ENCODE measurements around the gene RAB3IL1. TPM values are rescaled to one million over a fixed set of nuclear protein-coding genes. Genes with fewer than 3 reads are reported as not detected.

The RAB3IL1 gene
- total RNA-seq, 4 donors from 2014 or later, result 6.5 to 27.7 (median 15.2) TPM

DNA sequence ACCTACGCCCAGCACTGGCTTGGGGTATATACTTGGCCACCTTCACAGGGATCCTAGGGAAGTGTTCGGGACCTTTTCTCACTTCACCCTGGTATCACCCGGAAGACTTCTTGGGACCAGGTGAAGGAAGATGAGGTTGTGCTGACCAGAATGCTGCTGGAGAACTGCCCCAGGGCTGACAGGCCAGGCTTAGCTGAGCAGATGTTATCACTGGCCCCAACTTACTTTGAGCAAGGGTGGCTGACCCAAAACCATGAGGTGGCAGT is 45.6 kb upstream of the RAB3IL1 start:
- H3K27ac ChIP-seq, result peak overlapping the region; percentile 25 to 93 (median 26)
- 94 to 100% methylated on average over 3 of the region's 3 CpGs for WGBS, 2 donors
- no peak for DNase-seq
- H3K36me3 ChIP-seq, result peaks cover 23 to 25% of the 10 kb centered on the region in 2 donors
- H3K27me3 ChIP-seq, result no peaks in the 10 kb centered on the region
- no peak overlapping the region for H3K4me3 ChIP-seq (replicated peaks in 1 of 3)
- no peaks in the 10 kb centered on the region for H3K9me3 ChIP-seq
- TF ChIP-seq, protein P1, sequence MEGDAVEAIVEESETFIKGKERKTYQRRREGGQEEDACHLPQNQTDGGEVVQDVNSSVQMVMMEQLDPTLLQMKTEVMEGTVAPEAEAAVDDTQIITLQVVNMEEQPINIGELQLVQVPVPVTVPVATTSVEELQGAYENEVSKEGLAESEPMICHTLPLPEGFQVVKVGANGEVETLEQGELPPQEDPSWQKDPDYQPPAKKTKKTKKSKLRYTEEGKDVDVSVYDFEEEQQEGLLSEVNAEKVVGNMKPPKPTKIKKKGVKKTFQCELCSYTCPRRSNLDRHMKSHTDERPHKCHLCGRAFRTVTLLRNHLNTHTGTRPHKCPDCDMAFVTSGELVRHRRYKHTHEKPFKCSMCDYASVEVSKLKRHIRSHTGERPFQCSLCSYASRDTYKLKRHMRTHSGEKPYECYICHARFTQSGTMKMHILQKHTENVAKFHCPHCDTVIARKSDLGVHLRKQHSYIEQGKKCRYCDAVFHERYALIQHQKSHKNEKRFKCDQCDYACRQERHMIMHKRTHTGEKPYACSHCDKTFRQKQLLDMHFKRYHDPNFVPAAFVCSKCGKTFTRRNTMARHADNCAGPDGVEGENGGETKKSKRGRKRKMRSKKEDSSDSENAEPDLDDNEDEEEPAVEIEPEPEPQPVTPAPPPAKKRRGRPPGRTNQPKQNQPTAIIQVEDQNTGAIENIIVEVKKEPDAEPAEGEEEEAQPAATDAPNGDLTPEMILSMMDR (IDR thresholded peaks at IDR 0.05), result no peak
- TF ChIP-seq POLR2A (IDR thresholded peaks at IDR 0.05), result no peak
- H3K4me1 ChIP-seq, result peaks cover 19 to 32% of the 10 kb centered on the region in 2 donors
- intact Hi-C loops (cut with DNase I), result no loop called here

DNA sequence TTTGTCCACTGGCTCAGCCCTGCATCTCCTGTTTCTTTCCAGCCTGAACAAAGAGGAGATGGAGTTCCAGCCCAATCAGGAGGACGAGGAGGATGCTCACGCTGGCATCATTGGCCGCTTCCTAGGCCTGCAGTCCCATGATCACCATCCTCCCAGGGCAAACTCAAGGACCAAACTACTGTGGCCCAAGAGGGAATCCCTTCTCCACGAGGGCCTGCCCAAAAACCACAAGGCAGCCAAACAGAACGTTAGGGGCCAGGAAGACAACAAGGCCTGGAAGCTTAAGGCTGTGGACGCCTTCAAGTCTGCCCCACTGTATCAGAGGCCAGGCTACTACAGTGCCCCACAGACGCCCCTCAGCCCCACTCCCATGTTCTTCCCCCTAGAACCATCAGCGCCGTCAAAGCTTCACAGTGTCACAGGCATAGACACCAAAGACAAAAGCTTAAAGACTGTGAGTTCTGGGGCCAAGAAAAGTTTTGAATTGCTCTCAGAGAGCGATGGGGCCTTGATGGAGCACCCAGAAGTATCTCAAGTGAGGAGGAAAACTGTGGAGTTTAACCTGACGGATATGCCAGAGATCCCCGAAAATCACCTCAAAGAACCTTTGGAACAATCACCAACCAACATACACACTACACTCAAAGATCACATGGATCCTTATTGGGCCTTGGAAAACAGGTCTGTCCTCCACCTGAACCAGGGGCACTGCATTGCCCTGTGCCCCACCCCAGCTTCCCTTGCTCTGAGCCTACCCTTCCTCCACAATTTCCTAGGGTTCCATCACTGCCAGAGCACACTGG is 45.0 kb upstream of the RAB3IL1 start:
- no peak overlapping the region for H3K4me3 ChIP-seq (replicated peaks in 1 of 3)
- H3K36me3 ChIP-seq, result peaks cover 23 to 25% of the 10 kb centered on the region in 2 donors
- peak overlapping the region in 2 of 3 donors; percentile 26 to 93 for H3K27ac ChIP-seq
- intact Hi-C loops (cut with DNase I), result no loop called here
- peaks cover 19 to 32% of the 10 kb centered on the region in 2 donors for H3K4me1 ChIP-seq
- no peak for TF ChIP-seq POLR2A (IDR thresholded peaks at IDR 0.05)
- TF ChIP-seq, protein P1 (IDR thresholded peaks at IDR 0.05), result no peak
- WGBS, 2 donors, result 89 to 91% methylated on average over 9 to 12 of the region's 12 CpGs
- DNase-seq, result no peak
- no peaks in the 10 kb centered on the region for H3K27me3 ChIP-seq
- H3K9me3 ChIP-seq, result no peaks in the 10 kb centered on the region

DNA sequence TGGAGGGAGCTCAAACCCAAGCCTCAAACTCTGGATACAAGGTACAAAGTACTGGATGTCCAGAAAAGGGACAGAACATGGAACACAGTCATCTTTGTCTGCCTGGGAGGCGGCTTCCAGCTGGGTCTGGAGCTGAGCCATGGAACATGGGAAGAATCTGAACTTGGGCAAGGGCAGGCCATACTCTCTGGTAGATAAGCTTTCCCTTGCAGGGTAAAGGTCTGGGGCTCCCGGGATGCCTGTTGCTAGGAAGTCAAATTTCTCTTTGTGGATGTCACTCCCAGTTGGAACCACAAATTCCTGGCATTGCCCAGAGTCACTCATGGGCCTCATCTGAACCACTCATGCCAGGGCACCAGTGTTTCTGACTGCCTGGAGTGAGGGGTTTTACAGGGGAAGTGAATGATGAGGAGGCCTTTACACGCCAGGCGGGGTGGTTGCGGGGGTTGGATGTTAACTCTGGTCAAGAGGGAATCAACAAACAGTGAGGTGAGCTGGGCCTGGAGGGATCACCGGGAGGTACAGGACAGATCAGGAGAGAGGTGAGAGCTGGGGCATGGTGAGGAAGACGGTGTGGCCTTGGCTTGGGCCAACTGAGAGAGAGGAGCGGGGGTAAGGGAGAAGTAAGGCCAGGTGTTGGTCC is 44.3 kb upstream of the RAB3IL1 start:
- Histone ChIP-seq H3K4me1 (peaks cover 19 to 32% of the 10 kb centered on the region in 2 donors), H3K27ac (peak overlapping the region in 2 of 3 donors; percentile 11 to 29), H3K4me3 (replicated peaks in 1 of 3) (no peak overlapping the region), H3K27me3 (no peaks in the 10 kb centered on the region), H3K36me3 (peaks cover 23 to 24% of the 10 kb centered on the region in 2 donors), H3K9me3 (no peaks in the 10 kb centered on the region)
- WGBS, 2 donors, result 87 to 89% methylated on average over 8 of the region's 8 CpGs
- intact Hi-C loops (cut with DNase I), result no loop called here
- DNase-seq, result peak in 1 of 2 donors; percentile 40
- TF ChIP-seq POLR2A (IDR thresholded peaks at IDR 0.05), result no peak
- TF ChIP-seq, protein P1 (IDR thresholded peaks at IDR 0.05), result no peak

DNA sequence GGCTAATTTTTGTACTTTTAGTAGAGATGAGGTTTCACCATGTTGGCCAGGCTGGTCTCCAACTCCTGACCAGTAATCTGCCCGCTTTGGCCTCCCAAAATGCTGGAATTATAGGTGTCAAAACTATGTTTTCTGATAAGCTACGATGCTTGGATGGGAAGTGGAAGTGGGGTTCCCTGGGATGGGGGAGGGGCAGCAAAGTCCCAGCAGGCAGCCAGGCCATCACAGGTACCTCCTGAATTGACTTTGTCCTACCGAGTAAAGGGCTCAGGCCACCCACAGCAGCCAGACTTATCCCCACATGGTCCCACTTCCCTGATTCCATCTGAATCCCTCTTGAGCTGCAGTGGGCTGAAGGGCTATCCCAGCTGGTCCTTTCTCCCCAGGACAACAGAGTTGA is 43.2 kb upstream of the RAB3IL1 start:
- Histone ChIP-seq H3K36me3 (peaks cover 15 to 22% of the 10 kb centered on the region in 2 donors), H3K27ac (peak overlapping the region in 1 of 3 donors; percentile 29), H3K27me3 (no peaks in the 10 kb centered on the region), H3K4me1 (peaks cover 20 to 37% of the 10 kb centered on the region in 2 donors), H3K9me3 (no peaks in the 10 kb centered on the region), H3K4me3 (replicated peaks in 1 of 3) (no peak overlapping the region)
- WGBS, 2 donors, result 86 to 91% methylated on average over 3 of the region's 3 CpGs
- TF ChIP-seq POLR2A (IDR thresholded peaks at IDR 0.05), result no peak
- TF ChIP-seq, protein P1 (IDR thresholded peaks at IDR 0.05), result no peak
- intact Hi-C loops (cut with DNase I), result no loop called here
- no peak for DNase-seq

DNA sequence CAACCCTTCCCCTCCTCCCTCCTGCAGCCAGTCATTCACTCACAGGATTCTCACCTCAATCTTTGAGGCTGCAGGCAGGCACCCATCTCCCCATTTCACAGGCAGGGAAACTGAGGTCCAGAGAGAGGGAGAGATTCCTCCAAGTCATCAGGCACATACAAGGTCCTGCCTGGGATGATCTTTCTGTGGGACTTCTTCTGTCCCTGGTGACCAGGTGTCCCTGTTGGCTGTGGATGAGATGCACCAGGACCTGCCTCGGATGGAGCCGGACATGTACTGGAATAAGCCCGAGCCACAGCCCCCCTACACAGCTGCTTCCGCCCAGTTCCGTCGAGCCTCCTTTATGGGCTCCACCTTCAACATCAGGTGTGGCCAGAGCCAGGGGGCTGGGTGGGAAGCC is 42.3 kb upstream of the RAB3IL1 start:
- no peak overlapping the region for H3K27ac ChIP-seq

More for the DNA sequence above, 42.3 kb upstream of the RAB3IL1 start:
- Histone ChIP-seq H3K9me3 (no peaks in the 10 kb centered on the region), H3K4me1 (peaks cover 15 to 40% of the 10 kb centered on the region in 2 donors), H3K4me3 (replicated peaks in 1 of 3) (no peak overlapping the region), H3K27me3 (no peaks in the 10 kb centered on the region), H3K36me3 (peaks cover 8 to 15% of the 10 kb centered on the region in 2 donors)
- WGBS, 2 donors, result 94% methylated on average over 6 of the region's 6 CpGs
- intact Hi-C loops (cut with DNase I), result no loop called here
- TF ChIP-seq, protein P1 (IDR thresholded peaks at IDR 0.05), result no peak
- no peak for TF ChIP-seq POLR2A (IDR thresholded peaks at IDR 0.05)
- DNase-seq, result no peak
